Stimulated activated CD8-positive, alpha-beta memory T cell treated with anti-CD3 and anti-CD28 coated beads, Interleukin-15, amount 100 ng/mL, for 48 hours (primary cell): ENCODE results near the gene PAK2.
"Not testable (repeated sequence)": the region's sequence is repeated elsewhere in the genome, so short reads cannot be mapped to it uniquely, and the experiment has no call there.

ENCODE experiments used
- DNase-seq, 2 donors: peaks; one replicate each; pipeline ENCODE4 v3.0.0-alpha.2; 2020; ENCODE audit warnings: low read depth in 2 of 2

The PAK2 gene

GRCh38 chr3:196782511-196782910 lies 42.9 kb downstream of the PAK2 start:
- DNase-seq: no peak

DNA sequence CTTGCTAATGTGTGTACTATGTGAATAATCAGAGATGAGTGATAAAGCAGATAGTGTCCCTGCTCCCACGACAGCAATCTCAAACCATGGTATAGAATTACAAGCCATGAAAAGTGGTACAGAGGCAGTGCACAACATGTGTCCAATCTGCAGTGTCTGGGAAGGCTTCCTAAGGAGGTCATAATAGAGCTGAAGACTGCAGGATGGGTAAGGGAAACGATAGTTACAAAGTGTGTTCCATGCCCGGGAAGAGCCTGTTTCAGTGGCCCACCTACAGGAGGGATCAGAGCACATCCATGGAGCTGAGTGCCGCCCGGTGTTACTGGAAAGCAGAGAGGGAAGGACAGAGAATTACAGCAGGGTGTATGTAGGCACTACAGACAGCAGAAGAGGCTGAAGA lies 48.9 kb downstream of the PAK2 start:
- DNase-seq: no peak

DNA sequence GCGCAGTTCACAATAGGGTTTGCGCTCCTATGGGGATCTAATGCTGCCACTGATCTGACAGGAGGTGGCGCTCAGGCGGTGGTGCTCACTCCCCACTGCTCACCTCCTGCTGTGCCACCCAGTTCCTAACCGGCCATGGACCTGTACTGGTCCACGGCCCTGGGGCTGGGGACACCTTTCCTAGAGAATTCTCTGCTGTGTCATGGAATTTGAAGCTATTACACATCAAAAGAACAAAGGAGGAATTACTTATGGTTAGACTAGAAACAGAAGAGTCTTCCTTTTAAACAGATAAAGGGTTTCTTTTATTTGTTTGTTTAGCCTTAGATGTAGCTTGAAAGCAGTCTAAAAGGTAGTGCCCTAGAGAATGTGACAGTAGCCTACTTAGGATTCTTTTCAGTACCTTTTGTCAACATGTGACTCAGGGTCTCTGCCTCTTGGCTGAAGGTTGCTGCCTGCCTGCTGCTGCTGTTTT lies 50.3 kb downstream of the PAK2 start:
- no peak for DNase-seq

DNA sequence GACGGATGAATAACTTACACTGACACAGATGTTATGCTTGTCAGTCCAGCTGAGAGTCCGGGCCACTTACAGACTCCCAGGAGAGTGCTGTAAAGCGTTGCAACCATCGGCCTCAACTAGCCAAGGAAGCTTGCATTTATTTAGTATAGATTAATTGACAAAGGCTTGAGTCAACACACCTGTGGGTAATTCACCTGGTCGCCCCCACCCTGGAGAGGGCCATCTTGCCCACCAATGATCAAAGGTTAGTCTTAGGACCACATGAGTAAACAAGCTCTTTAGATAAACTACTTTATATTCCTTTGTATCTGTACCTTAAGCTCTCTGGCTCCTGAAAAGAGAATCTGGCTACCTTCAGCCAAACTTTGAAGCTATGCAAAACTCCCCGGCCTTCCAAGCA lies 51.0 kb downstream of the PAK2 start:
- DNase-seq: no peak

DNA sequence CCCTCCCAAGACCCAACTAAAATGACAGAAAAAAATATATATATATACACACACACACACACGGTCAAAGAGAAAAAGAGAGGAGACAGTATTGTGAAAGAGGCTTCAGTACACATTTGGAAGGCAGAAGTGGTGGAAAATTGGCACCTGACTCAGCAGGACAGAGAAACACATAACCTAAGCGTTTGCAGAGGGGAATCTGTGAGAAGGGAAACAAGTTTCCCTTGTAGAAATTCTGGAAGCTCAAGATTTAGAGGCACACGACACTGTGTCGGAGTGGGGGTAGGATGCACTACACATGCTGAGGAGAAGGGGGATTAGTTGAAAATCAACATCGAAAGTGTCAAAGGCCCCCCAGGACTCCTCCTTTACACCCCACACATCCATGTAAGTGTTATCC lies 53.1 kb downstream of the PAK2 start:
- DNase-seq: no peak

GRCh38 chr3:196793246-196793645 lies 53.6 kb downstream of the PAK2 start:
- no peak for DNase-seq

- no peak for DNase-seq
Measured at GRCh38 chr3:196794467-196794866, 54.8 kb downstream of the PAK2 start.

DNA sequence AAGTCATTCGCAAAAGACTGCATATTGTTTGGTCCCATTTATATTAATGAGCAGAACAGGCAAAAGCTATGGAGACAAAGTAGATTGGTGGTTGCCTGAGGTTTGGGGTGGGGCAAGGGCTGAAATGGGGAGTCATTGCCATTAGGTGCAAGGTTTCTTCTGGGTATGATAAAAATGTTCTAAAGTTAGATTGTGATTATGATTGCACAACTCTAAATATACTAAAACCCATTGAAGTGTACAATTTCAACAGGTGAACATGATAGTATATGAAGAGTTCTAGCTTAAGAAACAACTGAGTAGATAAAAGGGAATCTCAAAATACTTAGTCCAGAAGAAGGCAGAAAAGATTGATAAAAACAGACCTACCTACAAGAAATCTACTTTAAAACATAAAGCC lies 56.7 kb downstream of the PAK2 start:
- DNase-seq: no peak

DNA sequence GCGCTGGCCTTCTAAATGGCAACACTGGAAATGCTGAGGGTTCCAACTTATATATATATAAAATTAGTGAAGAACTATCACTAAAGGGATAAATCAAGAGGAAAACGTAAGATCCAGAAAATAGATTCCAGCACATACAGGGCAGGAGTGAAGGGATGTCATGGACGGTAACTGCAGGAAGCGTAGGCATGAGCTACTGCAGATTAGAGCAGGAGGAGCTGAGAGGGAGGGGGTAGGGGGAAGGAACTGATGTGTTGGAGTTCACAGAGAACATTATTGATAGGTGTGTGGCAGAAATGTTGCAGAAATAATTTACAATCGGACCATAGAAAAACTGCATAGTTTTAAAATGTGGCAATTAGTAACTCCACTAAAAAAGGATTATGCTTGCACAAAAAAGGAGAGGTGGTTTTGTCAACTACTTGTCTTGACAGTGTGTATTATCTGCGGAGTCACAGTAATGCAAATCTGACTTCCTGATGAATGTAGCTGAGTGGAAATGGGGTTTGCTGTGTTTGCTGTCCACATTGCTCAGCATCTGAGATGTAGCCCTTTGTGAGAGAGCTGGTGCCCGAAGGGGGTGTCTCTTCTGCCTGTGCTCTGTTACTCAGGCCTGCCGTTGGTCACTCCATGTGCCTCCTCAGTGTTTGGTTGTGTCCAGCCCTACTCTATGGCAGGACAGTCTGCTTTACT lies 61.2 kb downstream of the PAK2 start:
- DNase-seq: no peak

- no peak for DNase-seq
Measured at GRCh38 chr3:196803891-196804468, 64.3 kb downstream of the PAK2 start.

DNA sequence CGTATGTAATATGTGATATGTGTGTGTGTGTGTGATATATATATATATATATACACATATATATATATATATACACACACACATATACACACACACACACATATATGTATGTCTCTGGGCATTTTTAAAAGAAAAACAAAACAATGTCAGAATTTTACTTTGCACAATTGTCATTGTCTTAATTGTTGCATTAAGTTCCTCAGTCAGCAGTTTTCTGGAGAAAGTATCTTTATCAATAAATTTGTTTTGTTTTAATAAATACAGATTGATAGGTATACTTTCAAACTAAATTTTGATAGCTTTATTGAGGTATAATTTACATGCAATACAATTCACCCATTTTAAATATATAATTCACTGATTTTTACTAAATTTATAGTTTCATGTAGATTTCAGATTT lies 65.1 kb downstream of the PAK2 start:
- DNase-seq: no peak

DNA sequence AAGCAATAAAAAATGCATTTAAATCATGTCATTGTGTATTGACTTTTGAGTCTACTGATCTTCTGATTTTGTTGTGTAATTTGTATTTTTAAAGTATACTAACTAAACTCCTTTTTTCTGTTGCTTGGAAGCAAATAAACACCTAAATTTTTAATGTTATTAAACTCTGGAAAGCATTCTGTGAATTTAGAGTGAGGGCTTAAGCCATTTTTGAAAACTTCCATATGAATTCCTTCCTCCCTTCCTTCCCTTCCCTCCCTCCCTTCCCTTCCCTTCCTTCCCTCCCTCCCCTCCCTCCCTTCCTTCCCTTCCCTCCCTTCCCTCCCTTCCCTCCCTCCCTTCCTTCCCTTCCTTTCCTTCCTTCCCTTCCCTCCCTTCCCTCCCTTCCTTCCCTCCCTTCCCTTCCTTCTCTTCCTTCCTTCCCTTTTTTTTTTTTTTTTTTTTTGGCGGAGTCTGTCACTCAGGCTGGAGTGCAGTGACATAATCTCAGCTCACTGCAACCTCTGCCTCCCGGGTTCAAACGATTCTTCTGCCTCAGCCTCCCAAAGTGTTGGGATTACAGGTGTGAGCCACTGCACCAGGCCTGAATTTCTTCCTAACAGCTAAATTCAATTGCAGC lies 71.4 kb downstream of the PAK2 start:
- DNase-seq: no peak

- DNase-seq: no peak
Measured at GRCh38 chr3:196812853-196813252, 73.2 kb downstream of the PAK2 start.

DNA sequence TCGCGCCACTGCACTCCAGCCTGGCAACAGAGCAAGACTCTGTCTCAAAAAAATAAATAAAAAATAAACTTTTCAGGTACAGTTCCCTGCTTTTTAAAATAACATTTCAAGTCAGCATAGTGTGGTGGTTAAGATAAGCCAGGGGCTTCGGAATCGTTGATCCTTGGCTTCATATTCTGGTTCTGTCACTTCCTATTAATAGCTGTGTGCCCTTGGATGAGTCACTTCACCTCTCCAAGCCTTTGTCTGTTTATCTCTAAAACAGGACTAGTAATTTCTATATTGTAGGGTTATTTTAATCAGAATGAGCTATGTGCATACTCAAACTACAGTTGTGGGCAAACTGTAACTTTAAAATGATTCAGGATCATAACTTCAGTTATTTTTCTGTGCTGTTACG lies 74.2 kb downstream of the PAK2 start:
- DNase-seq: no peak

DNA sequence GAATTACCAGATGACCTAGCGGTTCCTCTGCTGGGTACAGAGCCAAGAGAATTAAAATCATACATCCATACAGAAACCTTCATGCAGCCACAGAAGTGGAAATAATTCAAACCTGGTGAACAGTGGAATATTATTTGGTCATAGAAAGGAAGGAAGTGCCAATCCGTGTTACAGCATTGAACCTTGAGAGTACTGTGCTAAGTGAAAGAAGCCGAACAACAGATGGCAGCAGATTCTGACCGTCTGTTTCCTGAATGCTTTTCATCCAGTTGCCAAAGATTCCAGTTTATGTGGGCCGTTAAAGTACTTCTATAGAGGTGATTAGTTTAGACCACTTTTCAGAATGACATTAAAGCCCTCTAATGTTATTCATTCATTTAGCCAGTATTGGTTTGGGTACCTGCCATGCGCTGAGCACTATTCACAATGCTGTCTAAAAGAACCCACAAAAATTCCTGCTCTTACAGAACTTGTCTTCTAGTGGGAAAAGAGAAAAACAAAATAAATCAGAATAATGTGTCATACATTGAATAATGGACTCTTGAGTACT lies 82.2 kb downstream of the PAK2 start:
- DNase-seq: no peak

GRCh38 chr3:196829651-196830050 lies 90.0 kb downstream of the PAK2 start:
- DNase-seq: not testable (repeated sequence)

GRCh38 chr3:196835086-196835485 lies 95.4 kb downstream of the PAK2 start:
- DNase-seq: no peak

DNA sequence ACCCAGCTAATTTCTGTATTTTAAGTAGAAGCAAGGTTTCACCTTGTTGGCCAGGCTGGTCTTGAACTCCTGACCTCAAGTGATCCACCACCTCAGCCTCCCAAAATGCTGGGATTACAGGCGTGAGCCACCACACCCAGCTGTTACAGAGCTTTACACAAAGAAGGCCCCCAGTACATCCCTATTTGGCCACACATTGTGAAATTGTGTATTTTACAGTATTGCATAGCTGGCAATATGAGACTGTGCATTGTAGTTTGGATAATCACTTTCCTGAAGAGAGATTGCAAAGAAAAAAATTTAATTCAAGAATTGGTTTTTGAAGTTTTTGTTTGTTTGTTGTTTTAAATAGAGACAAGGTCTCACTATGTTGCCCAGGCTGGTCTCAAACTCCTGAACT lies 97.0 kb downstream of the PAK2 start:
- not testable (repeated sequence) for DNase-seq

DNA sequence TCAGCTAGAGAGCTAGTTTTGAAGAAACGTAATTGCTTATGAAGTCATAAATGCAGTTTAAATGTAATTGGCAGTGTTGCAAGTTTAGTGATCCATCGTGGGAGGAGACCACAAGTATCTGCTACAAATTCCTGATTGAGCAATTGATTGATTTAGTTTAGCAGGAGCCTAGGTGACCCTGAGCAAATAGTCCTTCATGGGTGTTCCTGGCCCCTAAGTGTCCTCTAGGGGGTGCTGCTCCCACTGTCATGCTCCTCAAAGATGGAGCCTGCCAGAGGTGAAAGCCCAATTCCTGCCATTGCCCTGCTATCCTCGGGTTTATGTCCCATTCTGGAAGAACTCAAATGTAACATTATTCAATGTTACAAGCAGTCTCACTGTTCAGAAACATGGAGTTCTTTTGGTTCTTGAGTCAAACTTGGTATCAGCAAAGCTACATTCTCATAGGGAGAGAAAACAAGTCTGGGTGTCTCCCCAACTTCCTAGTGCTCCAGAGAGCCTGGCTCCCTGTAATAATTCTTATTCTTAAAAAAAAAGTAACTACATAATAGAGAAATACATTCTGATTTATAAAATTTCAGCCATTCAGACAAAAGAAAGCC lies 98.3 kb downstream of the PAK2 start:
- peak; percentile 48 to 50 for DNase-seq

- DNase-seq: not testable (repeated sequence)
Measured at GRCh38 chr3:196839351-196839750, 99.7 kb downstream of the PAK2 start.

DNA sequence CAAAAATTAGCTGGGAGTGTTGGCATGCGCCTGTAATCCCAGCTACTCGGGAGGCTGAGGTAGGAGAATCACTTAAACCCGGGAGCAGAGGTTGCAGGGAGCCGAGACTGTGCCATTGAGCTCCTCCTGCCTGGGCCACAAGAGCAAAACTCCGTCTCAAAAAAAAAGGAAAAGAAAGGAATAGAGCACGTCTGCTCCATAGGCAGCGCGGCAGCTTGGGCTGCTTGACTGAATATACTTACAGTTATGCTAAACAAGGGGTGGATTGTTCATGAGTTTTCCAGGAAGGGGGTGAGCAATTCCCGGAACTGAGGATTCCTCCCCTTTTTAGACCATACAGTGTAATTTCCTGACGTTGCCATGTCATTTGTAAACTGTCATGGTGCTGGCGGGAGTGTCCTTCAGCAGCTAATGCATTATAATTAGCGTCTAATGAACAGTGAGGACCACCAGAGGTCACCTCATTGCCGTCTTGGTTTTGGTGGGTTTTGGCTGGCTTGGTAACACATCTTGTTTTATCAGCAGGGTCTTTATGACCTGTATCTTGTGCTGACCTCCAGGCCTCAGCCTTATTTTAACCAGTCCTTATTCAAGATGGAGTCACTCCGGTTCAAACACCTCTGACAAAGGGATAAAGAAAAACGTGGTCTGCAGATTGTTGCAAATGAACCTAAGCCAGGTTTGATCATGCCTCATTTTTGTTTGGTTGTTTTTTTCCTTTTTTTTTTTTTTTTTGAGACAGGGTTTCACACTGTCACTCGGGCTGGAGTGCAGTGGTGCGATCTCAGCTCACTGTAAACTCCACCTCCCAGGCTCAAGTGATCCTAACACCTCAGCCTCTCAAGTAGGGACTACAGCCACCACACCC lies 103.1 kb downstream of the PAK2 start:
- DNase-seq: no peak
